Vagina (tissue), 2 donors: Measurements from ENCODE around the gene NOA1.

Experiments
- CTCF ChIP-seq, 3 experiments: fragments of 450-650 bp in 2 of 3; fragments of 200-600 bp in 1 of 3; sonication (generic) in 1 of 3; IDR thresholded peaks; one replicate each; pipeline ENCODE4 v1.5.1; 2017 to 2019; ENCODE audit warnings: antibody characterized with exemption in 3 of 3, mild to moderate bottlenecking in 2 of 3, moderate library complexity in 2 of 3
- POLR2AphosphoS5 ChIP-seq, 2 donors: sonication (generic); formaldehyde crosslinking; IDR thresholded peaks; one replicate each; pipeline ENCODE4 v1.9.0; 2017; ENCODE audit warnings: antibody characterized with exemption in 2 of 2, mild to moderate bottlenecking in 2 of 2, low read depth in 1 of 2; ENCODE audit not compliant: insufficient read depth in 1 of 2

- TF ChIP-seq CTCF (IDR thresholded peaks at IDR 0.05) (no peak), POLR2AphosphoS5 (IDR thresholded peaks at IDR 0.05; ENCODE audit: insufficient read depth in 1 of 2, low read depth in 1 of 2) (no peak)
These were observed 1.0 kb downstream of the NOA1 start for GRCh38 chr4:56976283-56976836.
